GM12874 (cell line): Measurements from ENCODE around the gene TES.

ENCODE experiments used
- TF ChIP-seq, protein P1 (sequence below): IDR thresholded peaks from 2 replicates; pipeline ENCODE4 v1.5.1; 2011; ENCODE audit warnings: low read depth, mild to moderate bottlenecking, control low read depth, low read length, moderate library complexity; ENCODE audit not compliant: insufficient read depth

TES gene

GRCh38 chr7:116259871-116260440, 49.6 kb downstream of the TES start:
- TF ChIP-seq, protein P1, sequence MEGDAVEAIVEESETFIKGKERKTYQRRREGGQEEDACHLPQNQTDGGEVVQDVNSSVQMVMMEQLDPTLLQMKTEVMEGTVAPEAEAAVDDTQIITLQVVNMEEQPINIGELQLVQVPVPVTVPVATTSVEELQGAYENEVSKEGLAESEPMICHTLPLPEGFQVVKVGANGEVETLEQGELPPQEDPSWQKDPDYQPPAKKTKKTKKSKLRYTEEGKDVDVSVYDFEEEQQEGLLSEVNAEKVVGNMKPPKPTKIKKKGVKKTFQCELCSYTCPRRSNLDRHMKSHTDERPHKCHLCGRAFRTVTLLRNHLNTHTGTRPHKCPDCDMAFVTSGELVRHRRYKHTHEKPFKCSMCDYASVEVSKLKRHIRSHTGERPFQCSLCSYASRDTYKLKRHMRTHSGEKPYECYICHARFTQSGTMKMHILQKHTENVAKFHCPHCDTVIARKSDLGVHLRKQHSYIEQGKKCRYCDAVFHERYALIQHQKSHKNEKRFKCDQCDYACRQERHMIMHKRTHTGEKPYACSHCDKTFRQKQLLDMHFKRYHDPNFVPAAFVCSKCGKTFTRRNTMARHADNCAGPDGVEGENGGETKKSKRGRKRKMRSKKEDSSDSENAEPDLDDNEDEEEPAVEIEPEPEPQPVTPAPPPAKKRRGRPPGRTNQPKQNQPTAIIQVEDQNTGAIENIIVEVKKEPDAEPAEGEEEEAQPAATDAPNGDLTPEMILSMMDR: no peak

GRCh38 chr7:116261904-116262303, 51.6 kb downstream of the TES start:
- TF ChIP-seq, protein P1: no peak

GRCh38 chr7:116265881-116266280, 55.5 kb downstream of the TES start:
- TF ChIP-seq, protein P1: no peak

GRCh38 chr7:116269466-116269865, 59.1 kb downstream of the TES start:
- TF ChIP-seq, protein P1: no peak

DNA sequence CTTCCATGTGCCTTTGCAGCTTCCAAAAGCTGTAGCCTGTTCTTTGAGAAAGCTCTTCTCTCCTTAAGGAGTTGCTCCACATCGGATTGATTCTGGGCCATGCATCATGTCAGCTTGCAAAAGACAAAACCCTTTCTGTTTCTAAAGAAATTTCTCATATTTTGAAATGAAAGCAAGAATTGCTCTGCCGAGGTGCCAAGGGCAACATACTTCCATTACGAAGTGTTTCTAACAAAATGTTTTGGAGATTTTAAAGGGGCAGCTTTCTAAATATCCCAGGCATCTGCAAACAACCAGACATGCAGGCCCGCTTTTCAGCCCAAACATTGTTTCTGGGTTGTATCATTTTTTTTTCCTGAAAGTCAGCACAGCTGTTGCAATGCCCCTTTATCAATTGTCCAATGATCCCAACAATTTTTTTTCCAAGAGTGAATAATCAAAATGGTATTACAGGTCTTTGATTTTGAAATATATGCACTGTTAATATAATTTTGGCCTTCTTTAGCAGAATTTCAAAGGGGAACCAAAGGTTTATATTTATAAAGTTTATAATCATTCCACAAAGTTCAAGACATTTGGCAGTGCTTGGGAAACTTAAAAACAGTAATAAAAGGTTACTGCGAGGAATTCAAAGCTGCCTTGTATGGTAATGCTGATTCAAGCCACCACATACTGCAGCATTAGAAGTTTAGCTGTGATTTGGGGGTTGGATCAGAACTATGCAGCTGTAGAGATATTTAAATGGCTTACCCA, 61.0 kb downstream of the TES start:
- TF ChIP-seq, protein P1: no peak

DNA sequence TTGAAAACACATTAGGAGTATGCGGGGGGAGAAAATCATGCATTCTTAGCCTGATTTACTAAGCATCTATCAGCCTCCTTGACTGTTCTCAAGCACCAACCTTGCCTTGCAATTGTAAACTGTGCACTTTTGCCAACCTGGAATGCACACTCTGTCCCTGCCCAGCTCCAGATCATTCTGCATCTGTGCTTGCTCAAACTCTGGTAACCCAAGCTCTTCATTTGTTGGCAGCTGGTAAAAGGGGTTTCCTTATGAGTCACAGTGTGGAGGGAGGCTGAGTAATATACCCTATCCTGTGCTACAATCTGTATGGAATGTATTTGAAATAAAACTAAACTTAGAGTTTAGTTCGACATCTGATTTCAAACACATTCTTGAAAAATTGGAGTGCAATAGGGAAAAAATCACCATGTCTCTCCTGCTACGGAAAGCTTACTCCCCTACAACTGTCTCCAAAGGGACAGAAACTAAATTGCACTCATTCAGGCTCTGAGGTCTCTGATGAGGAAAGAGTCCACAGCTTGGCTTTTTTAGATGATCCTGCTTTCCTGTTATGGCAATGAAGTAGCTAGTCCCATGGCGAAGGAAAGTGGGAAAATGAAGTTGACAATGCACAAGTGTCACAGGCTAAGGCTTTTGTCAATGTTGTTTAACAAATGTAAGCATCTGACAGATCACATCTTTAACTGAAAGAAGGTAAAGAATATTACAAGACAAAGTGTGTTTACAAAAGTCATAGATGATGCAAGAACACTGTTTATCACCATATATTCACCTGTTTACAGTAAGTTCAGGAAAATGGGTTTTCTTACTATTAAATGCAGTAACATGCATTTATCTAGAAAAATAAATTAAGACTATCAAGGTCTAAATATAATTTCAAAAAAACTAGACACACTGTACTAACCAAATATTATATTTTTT, 61.9 kb downstream of the TES start:
- TF ChIP-seq, protein P1: no peak

DNA sequence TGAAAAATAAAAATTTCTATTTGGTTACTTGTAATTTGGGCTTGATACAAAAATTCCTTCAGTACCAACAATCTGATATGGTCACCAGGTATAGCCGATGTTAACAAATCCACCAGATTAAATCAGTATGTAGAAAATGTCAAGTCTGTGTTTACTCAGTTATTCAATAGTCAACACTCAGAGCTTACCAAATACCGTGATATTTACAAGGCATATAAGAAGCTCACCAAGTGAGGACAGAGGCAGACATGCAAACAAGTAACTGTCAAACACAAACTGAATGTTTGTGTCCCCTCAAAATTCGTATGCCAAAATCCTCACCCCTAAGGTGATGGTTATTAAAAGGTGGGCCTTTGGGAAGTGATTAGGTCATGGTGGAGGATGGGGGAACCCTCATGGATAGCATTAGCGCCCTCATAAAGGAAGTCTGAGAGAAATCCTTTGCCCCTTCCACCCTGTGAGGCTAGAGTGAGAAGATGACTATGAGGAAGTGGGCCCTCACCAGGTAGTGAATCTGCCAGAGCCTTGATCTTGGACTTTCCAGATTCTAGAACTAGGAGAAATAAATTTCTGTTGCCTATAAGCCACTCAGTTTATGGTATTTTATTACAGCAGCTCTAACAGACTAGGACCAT, 63.1 kb downstream of the TES start:
- TF ChIP-seq, protein P1: no peak
